ENCODE measurements around the gene CEP104. TPM values are rescaled to one million over a fixed set of nuclear protein-coding genes. Genes with fewer than 3 reads are reported as not detected.

CEP104 gene
- total RNA-seq (2014; rRNA removed; shearing (Covaris generic)) (17.7 and 32.2 TPM in 2 replicates), polyA plus RNA-seq (2016; fragmentation: Nextera tagmentation; extraction: Ambion mirVana) (20.5 and 21.1 TPM in 2 replicates)
- long read RNA-seq, full-length matches to known transcripts: 1 of 7 reads
- long read RNA-seq, partial matches to known transcripts: 6 of 7 reads
- long read RNA-seq, other reads (novel, unspliced or antisense): 0 of 7 reads

GRCh38 chr1:3856923-3857790, at the start of gene CEP104, which contains the start of gene DFFB:
Gene CEP104, minus strand, starts transcription at chr1:3857211. Its CDS starts 4,804 bp downstream, at chr1:3852407.
Gene DFFB, plus strand, starts transcription at chr1:3857476. Its CDS starts 128 bp downstream, at chr1:3857604.
- Mint-ChIP-seq H3K4me1 (peaks cover 26% of the 10 kb centered on the region), H3K27ac (peak within 1 kb of the TSS; percentile 78; the same call in 1 of the 2 replicates), H3K36me3 (ENCODE audit: low read depth) (no peaks in the 10 kb centered on the region; the same call in 2 of the 3 replicates), H3K4me3 (peak within 1 kb of the TSS; percentile 98), H3K27me3 (ENCODE audit: insufficient read depth, low read depth, poor library complexity) (peaks cover 26% of the 10 kb centered on the region), H3K9me3 (no peaks in the 10 kb centered on the region)
- peaks cover 8% of the 10 kb centered on the region; the same call in 1 of the 2 replicates for H3K4me1 ChIP-seq (ENCODE audit: insufficient read depth)
- TF ChIP-seq CTCF (conservative IDR thresholded peaks at IDR 0.05; ENCODE audit: low read depth in 2 of 2) (peak in 1 of 2 experiments; percentile 58; a peak in 2 of 4 replicates), ETS1 (IDR thresholded peaks at IDR 0.05) (peak; percentile 85), ZNF462 (CRISPR knock-in tag; IDR thresholded peaks at IDR 0.05) (no peak), STAT1 (IDR thresholded peaks at IDR 0.05; ENCODE audit: unreplicated experiment) (no peak), ZNF331 (CRISPR knock-in tag; IDR thresholded peaks at IDR 0.05; ENCODE audit: low read depth) (no peak), REST (IDR thresholded peaks at IDR 0.05; ENCODE audit: unreplicated experiment) (no peak), POLR2AphosphoS5 (IDR thresholded peaks at IDR 0.05; ENCODE audit: low read depth) (peak; percentile 62), JUNB (IDR thresholded peaks at IDR 0.05; ENCODE audit: unreplicated experiment) (no peak), CREB1 (CRISPR knock-in tag; IDR thresholded peaks at IDR 0.05; ENCODE audit: low read depth) (peak; percentile 82)
- H2AFZ ChIP-seq: peak within 1 kb of the TSS; percentile 97
- peaks cover 32% of the 10 kb centered on the region for H3K79me2 ChIP-seq (replicated peaks; ENCODE audit: insufficient read depth)
- DNase-seq (ENCODE audit: low spot score): peak; percentile 98
- no peaks in the 10 kb centered on the region for H3K9me2 ChIP-seq (ENCODE audit: insufficient read depth)
- peak; percentile 85 for ATAC-seq
- no peaks in the 10 kb centered on the region for H3F3A ChIP-seq (replicated peaks; ENCODE audit: low read depth)
- peak within 1 kb of the TSS; percentile 98 for H3K4me3 ChIP-seq
- H3K4me2 ChIP-seq: peak within 1 kb of the TSS; percentile 94
- H3K27ac ChIP-seq (ENCODE audit: low read depth): no peak within 1 kb of the TSS
- peaks cover 8% of the 10 kb centered on the region; the same call in 1 of the 2 replicates for H3K27me3 ChIP-seq (ENCODE audit: insufficient read depth)
- H3K36me3 ChIP-seq (ENCODE audit: insufficient read depth): no peaks in the 10 kb centered on the region
- no peaks in the 10 kb centered on the region; the same call in none of the 2 replicates for H4K20me1 ChIP-seq (replicated peaks; ENCODE audit: insufficient read depth)

Data from GM23338 (cell line).